ENCODE data around the gene TMEM45B. TPM values are rescaled to one million over a fixed set of nuclear protein-coding genes. Genes with fewer than 3 reads are reported as not detected.

Gene TMEM45B
- total and polyA plus RNA-seq, 2 of the 13 experiments (the other 11 are each of a cell fraction or from before 2014, with no cell fraction given), result 29.1 to 181 TPM

- TF ChIP-seq ZNF446 (CRISPR knock-in tag; IDR thresholded peaks at IDR 0.05) (peak; percentile 49; the same call in 1 of the 2 replicates), MEF2D (CRISPR knock-in tag; IDR thresholded peaks at IDR 0.05) (no peak), MATR3 (CRISPR knock-in tag; IDR thresholded peaks at IDR 0.05) (no peak), ZNF577 (CRISPR knock-in tag; IDR thresholded peaks at IDR 0.05; ENCODE audit: borderline replicate concordance, low read depth) (no peak), SRSF4 (IDR thresholded peaks at IDR 0.05; ENCODE audit: low read depth, low read length, poor library complexity, severe bottlenecking) (no peak), REXO4 (CRISPR knock-in tag; IDR thresholded peaks at IDR 0.05; ENCODE audit: borderline replicate concordance) (no peak), ZNF251 (CRISPR knock-in tag; IDR thresholded peaks at IDR 0.05) (no peak), ZNF275 (CRISPR knock-in tag; IDR thresholded peaks at IDR 0.05; ENCODE audit: borderline replicate concordance) (no peak; the same call in 1 of the 2 replicates), ZFP90 (CRISPR knock-in tag; IDR thresholded peaks at IDR 0.05; ENCODE audit: borderline replicate concordance) (no peak), ZBTB43 (CRISPR knock-in tag; conservative IDR thresholded peaks at IDR 0.05) (no peak), NONO (IDR thresholded peaks at IDR 0.05) (no peak), NONO (CRISPR knock-in tag; conservative IDR thresholded peaks at IDR 0.05) (no peak; the same call in 1 of the 2 replicates), GATA4 (IDR thresholded peaks at IDR 0.05; ENCODE audit: borderline replicate concordance, low read depth) (no peak), SUZ12 (IDR thresholded peaks at IDR 0.05; ENCODE audit: low read depth, low read length) (no peak), EEA1 (CRISPR knock-in tag; IDR thresholded peaks at IDR 0.05; ENCODE audit: borderline replicate concordance) (0 out of 2 replicates have a peak, but pooled peaks have one; percentile 52), AFF4 (CRISPR knock-in tag; IDR thresholded peaks at IDR 0.05) (no peak), ZNF616 (CRISPR knock-in tag; IDR thresholded peaks at IDR 0.05; ENCODE audit: low read depth) (no peak; the same call in 1 of the 2 replicates), ZNF225 (CRISPR knock-in tag; IDR thresholded peaks at IDR 0.05) (no peak), ZKSCAN1 (IDR thresholded peaks at IDR 0.05; ENCODE audit: low read length) (no peak), ZMAT5 (CRISPR knock-in tag; IDR thresholded peaks at IDR 0.05; ENCODE audit: borderline replicate concordance, low read depth) (no peak), ZBTB34 (CRISPR knock-in tag; IDR thresholded peaks at IDR 0.05) (no peak)
Measured at GRCh38 chr11:129815596-129816461, at the start of gene TMEM45B (continued).
